Osteocyte (in vitro differentiated cells): ENCODE data around the gene PGM5. TPM values are rescaled to one million over a fixed set of nuclear protein-coding genes. Genes with fewer than 3 reads are reported as not detected.

Experiments used
- DNase-seq: peaks from one replicate; pipeline ENCODE4 v3.0.0; 2021; ENCODE audit warnings: mixed read lengths; ENCODE audit not compliant: unreplicated experiment; ENCODE audit errors: extremely low spot score
- H3K27ac Mint-ChIP-seq: one replicate; pipeline ENCODE4 v1.8.0; 2021; ENCODE audit warnings: mild to moderate bottlenecking, mixed read lengths; ENCODE audit not compliant: unreplicated experiment
- H3K27me3 Mint-ChIP-seq: one replicate; pipeline ENCODE4 v1.8.0; 2021; ENCODE audit warnings: mixed read lengths; ENCODE audit not compliant: unreplicated experiment
- H3K36me3 Mint-ChIP-seq: one replicate; pipeline ENCODE4 v1.8.0; 2021; ENCODE audit warnings: mixed read lengths; ENCODE audit not compliant: unreplicated experiment
- H3K4me1 Mint-ChIP-seq: one replicate; pipeline ENCODE4 v1.8.0; 2021; ENCODE audit warnings: mixed read lengths; ENCODE audit not compliant: unreplicated experiment
- H3K4me3 Mint-ChIP-seq: one replicate; pipeline ENCODE4 v1.8.0; 2021; ENCODE audit warnings: mild to moderate bottlenecking, moderate library complexity, mixed read lengths; ENCODE audit not compliant: unreplicated experiment
- H3K9me3 Mint-ChIP-seq: one replicate; pipeline ENCODE4 v1.8.0; 2021; ENCODE audit warnings: mixed read lengths; ENCODE audit not compliant: unreplicated experiment
- total RNA-seq: library from RNA; stranded (reverse); gene quantifications from 2 replicates; pipeline ENCODE4 v1.2.1, GENCODE V29; 2021
- TF ChIP-seq, protein P1 (sequence below): fragments of 200-600 bp; sonication (generic); IDR thresholded peaks from 2 replicates; pipeline ENCODE4 v1.5.0; 2021; ENCODE audit warnings: antibody characterized with exemption, mild to moderate bottlenecking, moderate library complexity

PGM5 gene
- total RNA-seq, 1 donor from 2014 or later = not detected

GRCh38 chr9:68480807-68481206, 124.4 kb downstream of the PGM5 start:
- no peak overlapping the region for H3K27ac Mint-ChIP-seq
- H3K27me3 Mint-ChIP-seq = no peaks in the 10 kb centered on the region

GRCh38 chr9:68482548-68482947, 126.1 kb downstream of the PGM5 start:
- H3K27me3 Mint-ChIP-seq = no peaks in the 10 kb centered on the region

More at GRCh38 chr9:68480807-68481206, 124.4 kb downstream of the PGM5 start:
- TF ChIP-seq, protein P1, sequence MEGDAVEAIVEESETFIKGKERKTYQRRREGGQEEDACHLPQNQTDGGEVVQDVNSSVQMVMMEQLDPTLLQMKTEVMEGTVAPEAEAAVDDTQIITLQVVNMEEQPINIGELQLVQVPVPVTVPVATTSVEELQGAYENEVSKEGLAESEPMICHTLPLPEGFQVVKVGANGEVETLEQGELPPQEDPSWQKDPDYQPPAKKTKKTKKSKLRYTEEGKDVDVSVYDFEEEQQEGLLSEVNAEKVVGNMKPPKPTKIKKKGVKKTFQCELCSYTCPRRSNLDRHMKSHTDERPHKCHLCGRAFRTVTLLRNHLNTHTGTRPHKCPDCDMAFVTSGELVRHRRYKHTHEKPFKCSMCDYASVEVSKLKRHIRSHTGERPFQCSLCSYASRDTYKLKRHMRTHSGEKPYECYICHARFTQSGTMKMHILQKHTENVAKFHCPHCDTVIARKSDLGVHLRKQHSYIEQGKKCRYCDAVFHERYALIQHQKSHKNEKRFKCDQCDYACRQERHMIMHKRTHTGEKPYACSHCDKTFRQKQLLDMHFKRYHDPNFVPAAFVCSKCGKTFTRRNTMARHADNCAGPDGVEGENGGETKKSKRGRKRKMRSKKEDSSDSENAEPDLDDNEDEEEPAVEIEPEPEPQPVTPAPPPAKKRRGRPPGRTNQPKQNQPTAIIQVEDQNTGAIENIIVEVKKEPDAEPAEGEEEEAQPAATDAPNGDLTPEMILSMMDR = no peak
- Mint-ChIP-seq H3K4me3 (no peak overlapping the region), H3K36me3 (no peaks in the 10 kb centered on the region), H3K4me1 (no peaks in the 10 kb centered on the region), H3K9me3 (no peaks in the 10 kb centered on the region)
- DNase-seq = no peak

GRCh38 chr9:68488126-68488525, 131.7 kb downstream of the PGM5 start:
- H3K27ac Mint-ChIP-seq = no peak overlapping the region
- H3K9me3 Mint-ChIP-seq = peaks cover 4% of the 10 kb centered on the region
- H3K27me3 Mint-ChIP-seq = no peaks in the 10 kb centered on the region
- DNase-seq = no peak
- H3K4me3 Mint-ChIP-seq = no peak overlapping the region
- H3K36me3 Mint-ChIP-seq = no peaks in the 10 kb centered on the region
- TF ChIP-seq, protein P1 = no peak
- no peaks in the 10 kb centered on the region for H3K4me1 Mint-ChIP-seq

More at GRCh38 chr9:68482548-68482947, 126.1 kb downstream of the PGM5 start:
- Mint-ChIP-seq H3K4me3 (no peak overlapping the region), H3K4me1 (no peaks in the 10 kb centered on the region), H3K9me3 (peaks cover 4% of the 10 kb centered on the region), H3K36me3 (no peaks in the 10 kb centered on the region), H3K27ac (no peak overlapping the region)
- no peak for DNase-seq
- TF ChIP-seq, protein P1 = no peak

- DNase-seq = no peak
- H3K36me3 Mint-ChIP-seq = no peaks in the 10 kb centered on the region
- no peak overlapping the region for H3K27ac Mint-ChIP-seq
- no peaks in the 10 kb centered on the region for H3K4me1 Mint-ChIP-seq
- peaks cover 4% of the 10 kb centered on the region for H3K9me3 Mint-ChIP-seq
- no peak overlapping the region for H3K4me3 Mint-ChIP-seq
- TF ChIP-seq, protein P1 = no peak
- H3K27me3 Mint-ChIP-seq = no peaks in the 10 kb centered on the region
Measured at GRCh38 chr9:68489646-68490045, 133.2 kb downstream of the PGM5 start.

DNA sequence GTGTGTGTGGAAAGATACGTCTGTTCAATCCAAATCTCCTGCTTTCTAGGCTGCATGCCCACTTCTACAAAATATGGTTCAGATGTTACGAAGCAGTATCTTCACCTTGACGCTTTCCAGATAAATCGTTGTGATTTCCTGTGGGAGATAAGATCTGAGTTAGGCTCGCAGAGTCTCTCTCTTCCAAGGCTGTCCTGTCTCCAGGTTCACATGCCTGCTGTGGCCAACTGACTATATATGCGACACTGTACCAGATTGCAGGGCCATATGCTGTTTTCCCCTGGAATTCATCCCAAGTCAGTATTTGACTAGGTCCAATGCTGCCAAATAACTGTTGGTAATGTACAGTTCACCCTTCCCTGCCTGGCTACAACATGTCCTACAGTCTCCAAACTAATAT, 136.4 kb downstream of the PGM5 start:
- TF ChIP-seq, protein P1 = no peak
- H3K36me3 Mint-ChIP-seq = no peaks in the 10 kb centered on the region
- no peaks in the 10 kb centered on the region for H3K4me1 Mint-ChIP-seq
- H3K27me3 Mint-ChIP-seq = no peaks in the 10 kb centered on the region
- no peaks in the 10 kb centered on the region for H3K9me3 Mint-ChIP-seq
- DNase-seq = no peak
- H3K27ac Mint-ChIP-seq = no peak overlapping the region
- H3K4me3 Mint-ChIP-seq = no peak overlapping the region
